IMR-90 (cell line): ENCODE data around the gene VEPH1. TPM values are rescaled to one million over a fixed set of nuclear protein-coding genes. Genes with fewer than 3 reads are reported as not detected.

ENCODE experiments used
- ATAC-seq: fragments of 200-7000 bp; cut with Tn5 transposase; 2 replicates; pipeline ENCODE4 v1.9.1; 2020; ENCODE audit warnings: low read depth, mild to moderate bottlenecking, moderate library complexity
- BruUV-seq: library from RNA; stranded (reverse); fragments of 400-500 nt; replicated peaks from 2 replicates; lab custom pipeline; 2021; lab: Mats Ljungman, UMichigan
- CTCF ChIA-PET: fragments of 300-600 bp; formaldehyde crosslinking; extraction: SDS; loops from one replicate; lab custom pipeline; 2021; ENCODE audit warnings: antibody characterized with exemption; lab: Yijun Ruan, JAX
- POLR2A ChIA-PET: fragments of 300-600 bp; sonication (Branson Sonifier 250); formaldehyde crosslinking; loops from one replicate; lab custom pipeline; 2022; ENCODE audit warnings: antibody characterized with exemption; ENCODE audit not compliant: unreplicated experiment; lab: Charles Lee
- DNase-seq: peaks from one replicate; pipeline ENCODE4 v3.0.0; 2013
- H2AFZ ChIP-seq: replicated peaks from 2 replicates; pipeline ENCODE3; 2013; ENCODE audit warnings: low read length, mild to moderate bottlenecking; ENCODE audit not compliant: poor library complexity
- H2AK5ac ChIP-seq: 2 replicates; pipeline ENCODE4 v1.6.1; 2013; ENCODE audit warnings: low read depth, low read length, inconsistent platforms
- H2AK9ac ChIP-seq: replicated peaks from 2 replicates; pipeline ENCODE3; 2013; ENCODE audit warnings: mild to moderate bottlenecking, low read depth, low read length, moderate library complexity; ENCODE audit not compliant: poor library complexity
- H2BK120ac ChIP-seq: 2 replicates; pipeline ENCODE4 v1.6.1; 2013; ENCODE audit warnings: low read depth, low read length, inconsistent platforms
- H2BK15ac ChIP-seq: 3 replicates; pipeline ENCODE4 v1.6.1; 2013; ENCODE audit warnings: low read depth, low read length, inconsistent platforms
- H2BK20ac ChIP-seq: 2 replicates; pipeline ENCODE4 v1.6.1; 2013; ENCODE audit warnings: low read depth, mild to moderate bottlenecking, inconsistent platforms, low read length, moderate library complexity
- H2BK5ac ChIP-seq: 2 replicates; pipeline ENCODE4 v1.6.1; 2013; ENCODE audit warnings: mild to moderate bottlenecking, low read depth, low read length, inconsistent platforms; ENCODE audit not compliant: poor library complexity, severe bottlenecking
- H3K14ac ChIP-seq: replicated peaks from 2 replicates; pipeline ENCODE4 v1.6.1; 2013; ENCODE audit warnings: low read depth, low read length, inconsistent platforms
- H3K18ac ChIP-seq: 2 replicates; pipeline ENCODE4 v1.6.1; 2013; ENCODE audit warnings: low read depth, low read length, control low read depth
- H3K23ac ChIP-seq: 2 replicates; pipeline ENCODE4 v1.6.1; 2013; ENCODE audit warnings: low read depth, low read length, inconsistent platforms
- H3K27ac ChIP-seq: 2 replicates; pipeline ENCODE4 v1.5.1; 2013; ENCODE audit warnings: mild to moderate bottlenecking, control low read depth, low read length; ENCODE audit not compliant: insufficient read depth
- H3K27me3 ChIP-seq: 2 replicates; pipeline ENCODE4 v1.6.1; 2013; ENCODE audit warnings: low read length; ENCODE audit not compliant: control insufficient read depth, insufficient read depth
- H3K36me3 ChIP-seq: 2 replicates; pipeline ENCODE4 v1.6.1; 2013; ENCODE audit warnings: low read length, mixed read lengths; ENCODE audit not compliant: control insufficient read depth, insufficient read depth
- H3K4ac ChIP-seq: 2 replicates; pipeline ENCODE4 v1.6.1; 2013; ENCODE audit warnings: low read depth, low read length, inconsistent platforms
- H3K4me1 ChIP-seq: 2 replicates; pipeline ENCODE4 v1.6.1; 2013; ENCODE audit warnings: low read length, mixed read lengths; ENCODE audit not compliant: control insufficient read depth, insufficient read depth
- H3K4me2 ChIP-seq: 2 replicates; pipeline ENCODE4 v1.6.1; 2013; ENCODE audit warnings: low read depth, mild to moderate bottlenecking, control low read depth, low read length, moderate library complexity
- H3K4me3 ChIP-seq: 2 replicates; pipeline ENCODE4 v1.5.1; 2013; ENCODE audit warnings: low read depth, mild to moderate bottlenecking, control low read depth, low read length, moderate library complexity; ENCODE audit not compliant: insufficient read depth
- H3K56ac ChIP-seq: 2 replicates; pipeline ENCODE4 v1.6.1; 2013; ENCODE audit warnings: low read length, inconsistent platforms; ENCODE audit not compliant: insufficient read depth; ENCODE audit errors: extremely low read depth
- H3K79me1 ChIP-seq, 2 experiments: 2 replicates each; pipeline ENCODE4 v1.6.1; 2013; ENCODE audit warnings: low read length in 2 of 2, inconsistent platforms in 1 of 2, low read depth in 1 of 2
- H3K9ac ChIP-seq: 2 replicates; pipeline ENCODE4 v1.6.1; 2013; ENCODE audit warnings: low read depth, low read length, control low read depth
- H3K9me1 ChIP-seq: 2 replicates; pipeline ENCODE4 v1.6.1; 2013; ENCODE audit warnings: low read length, inconsistent platforms; ENCODE audit not compliant: insufficient read depth
- H3K9me3 ChIP-seq: 2 replicates; pipeline ENCODE4 v1.6.1; 2013; ENCODE audit warnings: low read length; ENCODE audit not compliant: control insufficient read depth, insufficient read depth
- H4K20me1 ChIP-seq: 2 replicates; pipeline ENCODE4 v1.6.1; 2013; ENCODE audit warnings: low read length, inconsistent platforms; ENCODE audit not compliant: insufficient read depth
- H4K5ac ChIP-seq: 2 replicates; pipeline ENCODE4 v1.6.1; 2013; ENCODE audit warnings: mild to moderate bottlenecking, low read depth, low read length, control low read depth
- H4K8ac ChIP-seq, 2 experiments: 2 replicates each; pipeline ENCODE4 v1.6.1; 2013; ENCODE audit warnings: low read depth in 2 of 2, low read length in 2 of 2, control low read depth in 1 of 2, inconsistent platforms in 1 of 2
- H4K91ac ChIP-seq: 2 replicates; pipeline ENCODE4 v1.6.1; 2013; ENCODE audit warnings: low read depth, low read length, inconsistent platforms; ENCODE audit not compliant: insufficient read depth
- MAFK ChIP-seq: IDR thresholded peaks from 2 replicates; pipeline ENCODE4 v1.6.1; 2012; ENCODE audit warnings: low read depth, low read length, improper control_type of control experiment
- RFX5 ChIP-seq: IDR thresholded peaks from 2 replicates; pipeline ENCODE4 v1.8.0; 2012; ENCODE audit warnings: low read depth, mild to moderate bottlenecking, low read length, moderate library complexity
- WGBS, 2 experiments: methylation state at CpG; one replicate each; pipeline versions ENCODE4 v1.1.5 to v1.1.7; 2013; ENCODE audit warnings: missing lambda C conversion rate in 2 of 2; ENCODE audit not compliant: insufficient read length in 1 of 2; ENCODE audit errors: extremely low coverage in 2 of 2; 5-methylcytosine and 5-hydroxymethylcytosine counted together
- dilution Hi-C: fragments of 300-500 bp; cut with HindIII; formaldehyde crosslinking; loops from one replicate; pipeline ENCODE4 v1.14.3; 2018; ENCODE audit warnings: low sequenced_read_pairs; ENCODE audit not compliant: unreplicated experiment
- in situ Hi-C: fragments of 300-500 bp; cut with MboI; formaldehyde crosslinking; loops from 3 replicates; pipeline ENCODE4 v1.14.3; 2019; ENCODE audit warnings: low sequenced_read_pairs, inconsistent platforms, mixed read lengths
- intact Hi-C: fragments of 100-400 bp; cut with micrococcal nuclease; formaldehyde crosslinking; loops from 2 replicates; pipeline ENCODE4 v1.10.0; 2022
- polyA plus RNA-seq, 3 experiments: library from polyadenylated mRNA; depleted of rRNA; stranded (reverse); fragments of >200 nt; gene quantifications; 2 replicates each; pipeline ENCODE4 v1.2.3, GENCODE V29; 2012; ENCODE audit warnings: low replicate concordance in 1 of 3
- total RNA-seq: library from RNA; depleted of rRNA; stranded (reverse); fragments of >200 nt; gene quantifications from 2 replicates; pipeline ENCODE4 v1.2.3, GENCODE V29; 2012

VEPH1 gene
- total and polyA plus RNA-seq, 2 of the 4 experiments (the other 2 are of a cell fraction) = 30.5 to 130 TPM

- Histone ChIP-seq H3K27me3 (no peaks in the 10 kb centered on the region), H3K9me1 (peaks cover 20% of the 10 kb centered on the region), H3K56ac (no peak overlapping the region), H3K4me1 (peaks cover 34% of the 10 kb centered on the region), H3K4me3 (no peak overlapping the region), H2BK5ac (no peak overlapping the region), H3K4ac (no peak overlapping the region), H3K23ac (no peak overlapping the region), H3K36me3 (no peaks in the 10 kb centered on the region), H4K8ac (no peak overlapping the region), H3K27ac (no peak overlapping the region), H3K14ac (no peak overlapping the region), H3K9me3 (no peaks in the 10 kb centered on the region), H4K91ac (no peak overlapping the region), H2AK5ac (no peak overlapping the region), H3K79me1 (peaks cover 17 to 53% of the 10 kb centered on the region in 2 experiments; a peak in 3 of 4 replicates), H2BK20ac (no peak overlapping the region), H2BK15ac (no peak overlapping the region), H2BK120ac (no peak overlapping the region), H2AFZ (no peak overlapping the region), H3K4me2 (no peak overlapping the region), H4K20me1 (no peaks in the 10 kb centered on the region), H3K18ac (no peak overlapping the region), H4K5ac (no peak overlapping the region), H2AK9ac (no peak overlapping the region), H3K9ac (no peak overlapping the region)
- in situ Hi-C loops (no loop called here), intact Hi-C loops (loop anchor here (5.0 kb wide), 1 partner anchor 258 kb away; no protein-coding TSS in a partner anchor), dilution Hi-C loops (no loop called here)
- POLR2A ChIA-PET = no interaction called here
- ATAC-seq (no peak), DNase-seq (no peak)
- CTCF ChIA-PET = interaction anchor here (1.4 kb wide), 1 partner anchor 44 kb away, joined by 4 read pairs; no protein-coding TSS in a partner anchor
- no peak for TF ChIP-seq RFX5
- TF ChIP-seq MAFK = no peak
- WGBS, 2 experiments = no CpG with 5 or more reads among the region's 2 CpGs
- BruUV-seq = no TSS peak
Observed at GRCh38 chr3:157529085-157529484, 25.9 kb upstream of the VEPH1 start.
